ACC112 (cell line): ENCODE measurements around the gene TYRP1.

Experiments used
- H2AFZ ChIP-seq: fragments of 200-600 bp; sonication (generic); one replicate; pipeline ENCODE4 v1.6.0; 2017; ENCODE audit warnings: antibody characterized with exemption, low read length; ENCODE audit not compliant: unreplicated experiment
- H3K27ac ChIP-seq: fragments of 200-600 bp; sonication (generic); 2 replicates; pipeline ENCODE4 v1.5.1; 2014; ENCODE audit warnings: low read depth, mild to moderate bottlenecking, antibody characterized with exemption, low read length, moderate library complexity
- H3K27me3 ChIP-seq: fragments of 200-600 bp; sonication (generic); 2 replicates; pipeline ENCODE4 v1.6.1; 2014; ENCODE audit warnings: mild to moderate bottlenecking, antibody characterized with exemption, low read length, moderate library complexity, mixed read lengths; ENCODE audit not compliant: insufficient read depth
- H3K36me3 ChIP-seq: fragments of 200-600 bp; sonication (generic); 2 replicates; pipeline ENCODE4 v1.6.1; 2016; ENCODE audit warnings: mild to moderate bottlenecking, antibody characterized with exemption, low read length, moderate library complexity, mixed read lengths; ENCODE audit not compliant: insufficient read depth
- H3K4me1 ChIP-seq: fragments of 200-600 bp; sonication (generic); one replicate; pipeline ENCODE4 v1.6.1; 2016; ENCODE audit warnings: low read length, mixed read lengths; ENCODE audit not compliant: insufficient read depth, unreplicated experiment, control insufficient read depth
- H3K4me3 ChIP-seq: fragments of 200-600 bp; sonication (generic); 2 replicates; pipeline ENCODE4 v1.5.1; 2014; ENCODE audit warnings: mild to moderate bottlenecking, low read depth, low read length
- H3K79me2 ChIP-seq: fragments of 200-600 bp; sonication (generic); one replicate; pipeline ENCODE4 v1.6.0; 2016; ENCODE audit warnings: low read length; ENCODE audit not compliant: control insufficient read depth, unreplicated experiment, insufficient read depth

The TYRP1 gene

DNA sequence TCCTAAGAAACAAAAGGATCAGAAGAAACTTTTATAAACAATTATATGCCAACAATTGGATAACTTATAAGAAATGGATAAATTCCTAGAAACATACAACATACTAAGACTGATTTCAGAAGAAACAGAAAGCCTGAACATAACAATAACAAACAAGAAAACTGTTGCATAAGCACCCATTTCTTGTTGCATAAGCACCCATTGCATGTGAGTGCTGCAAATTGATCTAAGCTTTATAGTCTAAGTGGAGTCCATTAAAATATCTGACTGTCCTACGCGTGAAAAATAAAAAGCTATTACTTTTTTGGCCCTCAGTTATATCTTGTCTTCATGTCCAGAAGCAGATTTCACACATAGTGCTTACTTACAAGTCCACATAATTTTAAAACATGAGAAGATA lies 19.3 kb downstream of the TYRP1 start:
- H2AFZ ChIP-seq, result no peak overlapping the region
- no peak overlapping the region for H3K4me3 ChIP-seq
- H3K36me3 ChIP-seq, result no peaks in the 10 kb centered on the region
- no peak overlapping the region for H3K27ac ChIP-seq
- peaks cover 11% of the 10 kb centered on the region for H3K4me1 ChIP-seq
- H3K27me3 ChIP-seq, result no peaks in the 10 kb centered on the region
- H3K79me2 ChIP-seq, result no peaks in the 10 kb centered on the region

DNA sequence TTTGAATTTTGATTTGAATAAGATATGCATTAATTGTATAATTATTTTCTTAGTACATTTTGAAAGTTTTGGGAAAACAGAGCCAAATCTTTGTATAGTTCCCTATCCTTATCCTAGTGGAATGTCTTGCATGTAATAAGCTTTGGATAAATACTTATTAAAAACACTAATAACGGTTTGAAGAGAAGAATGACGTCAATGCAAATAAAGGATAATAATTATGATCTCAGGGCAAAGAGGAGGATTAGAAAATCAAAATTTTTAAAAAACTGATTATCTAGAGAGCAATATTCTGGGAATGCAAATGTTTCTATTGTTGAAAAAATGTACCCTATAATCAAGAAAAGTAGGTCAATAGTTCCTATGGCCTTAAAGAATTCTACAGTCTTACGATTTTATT lies 22.1 kb downstream of the TYRP1 start:
- no peak overlapping the region for H2AFZ ChIP-seq

GRCh38 chr9:12716823-12717600 lies 23.8 kb downstream of the TYRP1 start:
- no peaks in the 10 kb centered on the region for H3K79me2 ChIP-seq
- no peak overlapping the region for H2AFZ ChIP-seq
- H3K4me1 ChIP-seq, result peaks cover 7% of the 10 kb centered on the region
- no peak overlapping the region for H3K4me3 ChIP-seq
- H3K27ac ChIP-seq, result no peak overlapping the region
- H3K36me3 ChIP-seq, result no peaks in the 10 kb centered on the region
- H3K27me3 ChIP-seq, result no peaks in the 10 kb centered on the region

More for the DNA sequence above, 22.1 kb downstream of the TYRP1 start:
- no peaks in the 10 kb centered on the region for H3K4me1 ChIP-seq
- no peaks in the 10 kb centered on the region for H3K27me3 ChIP-seq
- H3K36me3 ChIP-seq, result no peaks in the 10 kb centered on the region
- H3K79me2 ChIP-seq, result no peaks in the 10 kb centered on the region
- H3K27ac ChIP-seq, result no peak overlapping the region
- no peak overlapping the region for H3K4me3 ChIP-seq

DNA sequence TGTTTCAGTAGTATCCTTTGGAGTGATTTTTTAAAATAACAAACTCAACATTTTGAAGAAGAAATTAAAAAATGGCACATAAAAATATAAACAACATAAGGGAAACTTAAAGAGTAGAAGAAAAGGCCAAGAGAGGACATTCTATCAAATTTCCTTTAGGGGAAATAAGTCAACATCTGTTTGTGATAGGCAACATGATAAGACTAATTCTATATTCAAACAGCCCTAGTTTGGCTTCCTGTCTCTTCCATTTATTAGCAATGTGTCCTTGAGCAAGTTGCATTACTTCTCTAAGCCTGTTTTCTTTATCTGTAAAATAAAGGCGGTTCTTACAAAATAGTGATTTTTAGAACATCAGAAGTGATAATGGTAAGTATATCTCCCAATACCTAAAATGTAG lies 24.7 kb downstream of the TYRP1 start:
- H3K27me3 ChIP-seq, result no peaks in the 10 kb centered on the region
- H3K36me3 ChIP-seq, result no peaks in the 10 kb centered on the region
- no peak overlapping the region for H3K4me3 ChIP-seq
- H3K27ac ChIP-seq, result no peak overlapping the region
- H2AFZ ChIP-seq, result no peak overlapping the region
- peaks cover 14% of the 10 kb centered on the region for H3K4me1 ChIP-seq
- no peaks in the 10 kb centered on the region for H3K79me2 ChIP-seq

DNA sequence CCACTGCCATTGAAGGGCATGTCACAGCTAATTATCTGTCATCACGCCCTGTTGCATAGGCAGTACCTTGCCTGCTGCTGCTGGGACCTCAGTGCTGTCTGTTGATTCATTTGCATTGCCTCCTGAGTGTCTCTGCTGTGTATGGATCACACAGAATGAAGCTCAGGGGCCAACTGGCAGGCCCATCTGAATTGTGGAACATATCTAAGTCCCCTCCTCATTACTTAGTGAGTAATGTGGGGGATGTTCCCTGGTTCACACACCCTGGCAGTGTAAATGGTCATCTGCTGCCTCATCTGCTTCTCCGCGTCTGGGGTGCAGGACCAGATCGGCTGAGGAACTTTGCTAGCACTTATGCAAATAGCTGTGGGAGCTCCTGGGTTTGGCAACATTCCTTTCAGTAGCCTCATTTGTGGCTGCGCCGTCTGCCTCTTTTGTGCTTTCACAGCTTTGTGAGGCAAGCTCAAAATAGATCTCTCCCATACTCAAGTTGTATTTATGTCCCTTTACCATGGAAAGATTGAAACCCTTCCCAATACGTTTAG lies 25.4 kb downstream of the TYRP1 start:
- Histone ChIP-seq H3K4me1 (peaks cover 21% of the 10 kb centered on the region), H3K4me3 (no peak overlapping the region), H3K27me3 (no peaks in the 10 kb centered on the region), H3K27ac (no peak overlapping the region), H3K36me3 (no peaks in the 10 kb centered on the region), H3K79me2 (no peaks in the 10 kb centered on the region), H2AFZ (no peak overlapping the region)

DNA sequence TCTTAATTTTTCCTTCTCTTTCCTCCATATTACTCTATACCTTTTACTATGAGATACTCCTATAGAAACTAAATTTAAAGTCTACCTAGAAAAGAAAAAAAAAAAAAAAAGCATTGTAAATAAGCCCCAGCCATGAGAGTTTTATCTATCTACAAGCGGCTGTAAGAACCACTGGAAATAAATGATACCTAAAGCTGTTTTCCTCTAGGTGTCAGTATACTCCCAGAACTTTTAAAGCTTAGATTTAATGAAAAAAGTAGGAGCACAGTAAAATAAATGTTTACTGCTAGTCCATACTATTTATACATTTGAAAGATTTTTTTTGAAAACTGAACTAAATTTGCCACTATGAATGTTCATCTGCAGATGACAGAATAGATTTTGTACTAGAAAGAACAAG lies 26.2 kb downstream of the TYRP1 start:
- Histone ChIP-seq H3K79me2 (no peaks in the 10 kb centered on the region), H3K27me3 (no peaks in the 10 kb centered on the region)

GRCh38 chr9:12720551-12720950 lies 27.4 kb downstream of the TYRP1 start:
- no peaks in the 10 kb centered on the region for H3K79me2 ChIP-seq
- H3K4me3 ChIP-seq, result no peak overlapping the region
- H2AFZ ChIP-seq, result no peak overlapping the region
- no peak overlapping the region for H3K27ac ChIP-seq
- peaks cover 22% of the 10 kb centered on the region for H3K4me1 ChIP-seq
- H3K27me3 ChIP-seq, result no peaks in the 10 kb centered on the region
- H3K36me3 ChIP-seq, result no peaks in the 10 kb centered on the region

More for the DNA sequence above, 26.2 kb downstream of the TYRP1 start:
- peaks cover 22% of the 10 kb centered on the region for H3K4me1 ChIP-seq
- no peaks in the 10 kb centered on the region for H3K36me3 ChIP-seq
- H3K4me3 ChIP-seq, result no peak overlapping the region
- no peak overlapping the region for H3K27ac ChIP-seq
- no peak overlapping the region for H2AFZ ChIP-seq

GRCh38 chr9:12722131-12722530 lies 28.9 kb downstream of the TYRP1 start:
- Histone ChIP-seq H3K36me3 (no peaks in the 10 kb centered on the region), H3K27me3 (no peaks in the 10 kb centered on the region), H3K79me2 (no peaks in the 10 kb centered on the region), H2AFZ (peak overlapping the region; percentile 4), H3K4me1 (peaks cover 22% of the 10 kb centered on the region), H3K4me3 (no peak overlapping the region), H3K27ac (no peak overlapping the region)

- Histone ChIP-seq H3K27me3 (no peaks in the 10 kb centered on the region), H3K4me3 (no peak overlapping the region)
These were observed 30.3 kb downstream of the TYRP1 start for GRCh38 chr9:12723409-12724028.

GRCh38 chr9:12726795-12727194 lies 33.6 kb downstream of the TYRP1 start:
- Histone ChIP-seq H3K4me3 (no peak overlapping the region), H3K27me3 (no peaks in the 10 kb centered on the region), H3K4me1 (peaks cover 17% of the 10 kb centered on the region), H3K27ac (no peak overlapping the region), H3K36me3 (no peaks in the 10 kb centered on the region), H3K79me2 (no peaks in the 10 kb centered on the region), H2AFZ (no peak overlapping the region)

More at GRCh38 chr9:12723409-12724028, 30.3 kb downstream of the TYRP1 start:
- H3K4me1 ChIP-seq, result peaks cover 22% of the 10 kb centered on the region
- H3K36me3 ChIP-seq, result no peaks in the 10 kb centered on the region
- H3K79me2 ChIP-seq, result no peaks in the 10 kb centered on the region
- H2AFZ ChIP-seq, result peak overlapping the region; percentile 99
- no peak overlapping the region for H3K27ac ChIP-seq

- no peak overlapping the region for H3K4me3 ChIP-seq
- no peaks in the 10 kb centered on the region for H3K4me1 ChIP-seq
- no peak overlapping the region for H3K27ac ChIP-seq
- H3K27me3 ChIP-seq, result no peaks in the 10 kb centered on the region
- H3K79me2 ChIP-seq, result no peaks in the 10 kb centered on the region
- H2AFZ ChIP-seq, result no peak overlapping the region
- no peaks in the 10 kb centered on the region for H3K36me3 ChIP-seq
These were observed 37.0 kb downstream of the TYRP1 start for GRCh38 chr9:12730198-12730597.
